Smooth muscle cell (in vitro differentiated cells): ENCODE measurements around the gene MERTK. TPM values are rescaled to one million over a fixed set of nuclear protein-coding genes. Genes with fewer than 3 reads are reported as not detected.
"Not testable (repeated sequence)": the region's sequence is repeated elsewhere in the genome, so short reads cannot be mapped to it uniquely, and the experiment has no call there.

Source experiments
- DNase-seq: peaks from one replicate; lab custom pipeline; 2025; ENCODE audit not compliant: unreplicated experiment; lab: John Stamatoyannopoulos, UW
- H2AFZ ChIP-seq: fragments of 200-600 bp; sonication (generic); 2 replicates; pipeline ENCODE4 v1.6.0; 2016; ENCODE audit warnings: antibody characterized with exemption, low read depth, mild to moderate bottlenecking
- H3F3A ChIP-seq: fragments of 200-600 bp; sonication (generic); 2 replicates; pipeline ENCODE4 v1.6.0; 2017; ENCODE audit warnings: antibody characterized with exemption, low read depth
- H3K27ac ChIP-seq: fragments of 200-600 bp; sonication (generic); 2 replicates; pipeline ENCODE4 v1.5.1; 2016; ENCODE audit warnings: low read depth, mild to moderate bottlenecking
- H3K27me3 ChIP-seq: fragments of 200-600 bp; sonication (generic); 2 replicates; pipeline ENCODE4 v1.6.1; 2016; ENCODE audit warnings: low read depth, mild to moderate bottlenecking
- H3K36me3 ChIP-seq: fragments of 200-600 bp; sonication (generic); 2 replicates; pipeline ENCODE4 v1.5.1; 2016; ENCODE audit warnings: low read depth
- H3K4me1 ChIP-seq: fragments of 200-600 bp; sonication (generic); 2 replicates; pipeline ENCODE4 v1.5.1; 2016; ENCODE audit warnings: low read depth
- H3K4me2 ChIP-seq: fragments of 200-600 bp; sonication (generic); 2 replicates; pipeline ENCODE4 v1.6.0; 2016; ENCODE audit warnings: mild to moderate bottlenecking
- H3K4me3 ChIP-seq: fragments of 200-600 bp; sonication (generic); 2 replicates; pipeline ENCODE4 v1.5.1; 2016; ENCODE audit warnings: mild to moderate bottlenecking
- H3K79me2 ChIP-seq: fragments of 200-600 bp; sonication (generic); 2 replicates; pipeline ENCODE4 v1.6.0; 2016; ENCODE audit warnings: low read depth, mild to moderate bottlenecking
- H3K9ac ChIP-seq: fragments of 200-600 bp; sonication (generic); 2 replicates; pipeline ENCODE4 v1.6.0; 2016; ENCODE audit warnings: low read depth
- H3K9me3 ChIP-seq: fragments of 200-600 bp; sonication (generic); replicated peaks from 2 replicates; pipeline ENCODE4 v1.5.1; 2016; ENCODE audit warnings: low read depth
- H4K20me1 ChIP-seq: fragments of 200-600 bp; sonication (generic); 2 replicates; pipeline ENCODE4 v1.6.0; 2016; ENCODE audit warnings: low read depth
- WGBS: methylation state at CpG from one replicate; pipeline ENCODE4 v1.1.7; 2016; ENCODE audit warnings: low lambda C conversion rate; 5-methylcytosine and 5-hydroxymethylcytosine counted together
- polyA plus RNA-seq: library from polyadenylated mRNA; unstranded; fragments of >200 nt; fragmentation: Nextera tagmentation; extraction: Ambion mirVana; gene quantifications from 2 replicates; pipeline ENCODE4 v1.2.1, GENCODE V29; 2016
- total RNA-seq: library from RNA; depleted of rRNA; stranded (reverse); fragments of >200 nt; gene quantifications from 2 replicates; pipeline ENCODE4 v1.2.3, GENCODE V29; 2014
- TF ChIP-seq, protein P1 (sequence below): fragments of 200-600 bp; sonication (generic); IDR thresholded peaks from 2 replicates; pipeline ENCODE4 v1.5.1; 2017; ENCODE audit warnings: borderline replicate concordance, mild to moderate bottlenecking, antibody characterized with exemption; ENCODE audit not compliant: insufficient read depth, poor library complexity, severe bottlenecking

MERTK gene
- total and polyA plus RNA-seq, 2 experiments from 2014 or later, result 5.1 to 9.4 TPM

DNA sequence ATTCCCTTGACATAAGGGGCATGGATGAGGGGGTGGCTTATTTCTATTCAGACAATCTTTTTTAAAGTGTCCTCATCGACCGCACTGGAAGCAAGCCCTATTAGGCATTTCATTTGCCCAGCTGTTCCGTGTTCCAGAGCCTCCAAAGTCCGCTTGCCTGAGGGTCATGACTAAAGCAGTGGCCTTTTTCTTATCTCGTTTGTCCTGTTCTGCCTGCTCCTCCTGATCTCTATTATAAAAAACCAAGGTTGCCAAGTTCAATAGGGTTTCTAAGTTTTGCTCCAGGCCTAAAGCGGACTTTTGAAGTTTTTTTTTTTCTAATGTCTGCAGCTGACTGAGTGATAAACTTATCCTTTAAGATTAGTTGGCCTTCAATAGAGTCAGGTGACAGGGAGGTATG lies 143.1 kb downstream of the MERTK start:
- not testable (repeated sequence) for H4K20me1 ChIP-seq, H3K27ac ChIP-seq, H3K36me3 ChIP-seq, H3K79me2 ChIP-seq, H3F3A ChIP-seq, H3K9ac ChIP-seq, H3K4me3 ChIP-seq, H3K9me3 ChIP-seq, H3K4me2 ChIP-seq, H3K4me1 ChIP-seq, H3K27me3 ChIP-seq, H2AFZ ChIP-seq, DNase-seq
- WGBS, result 53% methylated on average over 6 of the region's 6 CpGs

DNA sequence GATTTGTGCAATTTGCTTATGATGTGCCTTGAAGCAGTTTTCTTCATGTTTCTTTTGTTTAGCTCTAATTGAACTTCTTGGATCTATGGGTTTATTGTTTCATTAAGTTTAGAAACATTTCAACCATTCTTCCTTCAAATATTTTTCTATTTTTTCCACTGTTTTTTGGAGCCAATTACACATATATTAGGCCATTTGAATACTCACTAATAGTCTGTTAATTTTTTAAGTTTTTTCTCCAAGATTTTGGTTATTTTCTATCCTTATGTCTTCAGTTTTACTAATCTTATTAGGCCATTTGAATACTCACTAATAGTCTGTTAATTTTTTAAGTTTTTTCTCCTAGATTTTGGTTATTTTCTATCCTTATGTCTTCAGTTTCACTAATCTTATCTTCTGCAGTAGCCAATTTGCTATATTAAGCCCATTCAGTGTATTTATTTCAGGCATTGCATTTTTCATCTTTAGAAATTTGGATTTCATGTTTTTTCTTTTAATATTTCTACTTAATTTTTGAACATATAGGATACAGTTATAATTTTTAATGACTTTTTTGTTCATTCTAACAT lies 147.1 kb downstream of the MERTK start:
- H3K4me3 ChIP-seq, result no peak overlapping the region
- TF ChIP-seq, protein P1, sequence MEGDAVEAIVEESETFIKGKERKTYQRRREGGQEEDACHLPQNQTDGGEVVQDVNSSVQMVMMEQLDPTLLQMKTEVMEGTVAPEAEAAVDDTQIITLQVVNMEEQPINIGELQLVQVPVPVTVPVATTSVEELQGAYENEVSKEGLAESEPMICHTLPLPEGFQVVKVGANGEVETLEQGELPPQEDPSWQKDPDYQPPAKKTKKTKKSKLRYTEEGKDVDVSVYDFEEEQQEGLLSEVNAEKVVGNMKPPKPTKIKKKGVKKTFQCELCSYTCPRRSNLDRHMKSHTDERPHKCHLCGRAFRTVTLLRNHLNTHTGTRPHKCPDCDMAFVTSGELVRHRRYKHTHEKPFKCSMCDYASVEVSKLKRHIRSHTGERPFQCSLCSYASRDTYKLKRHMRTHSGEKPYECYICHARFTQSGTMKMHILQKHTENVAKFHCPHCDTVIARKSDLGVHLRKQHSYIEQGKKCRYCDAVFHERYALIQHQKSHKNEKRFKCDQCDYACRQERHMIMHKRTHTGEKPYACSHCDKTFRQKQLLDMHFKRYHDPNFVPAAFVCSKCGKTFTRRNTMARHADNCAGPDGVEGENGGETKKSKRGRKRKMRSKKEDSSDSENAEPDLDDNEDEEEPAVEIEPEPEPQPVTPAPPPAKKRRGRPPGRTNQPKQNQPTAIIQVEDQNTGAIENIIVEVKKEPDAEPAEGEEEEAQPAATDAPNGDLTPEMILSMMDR, result no peak

DNA sequence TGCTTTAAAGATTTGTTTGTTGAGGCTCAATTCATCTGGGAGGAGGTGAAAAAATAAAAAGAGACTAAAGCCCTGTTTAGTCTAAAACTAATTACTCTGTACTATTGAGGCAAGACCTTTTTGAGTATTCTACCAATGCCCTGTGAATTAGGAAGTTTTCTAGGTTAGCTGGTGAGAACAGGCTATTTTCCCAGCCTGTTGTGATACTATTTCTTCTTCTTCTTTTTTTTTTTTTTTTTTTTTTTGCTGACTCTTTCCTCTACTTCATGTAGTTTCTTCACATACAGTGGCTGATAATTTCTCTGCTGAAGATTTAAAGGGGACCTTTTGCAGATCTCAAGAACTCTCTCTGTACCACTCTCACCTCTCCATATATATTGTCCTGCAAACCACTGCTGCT lies 147.8 kb downstream of the MERTK start:
- Histone ChIP-seq H3K9ac (no peak overlapping the region), H3K79me2 (no peaks in the 10 kb centered on the region), H3K27ac (no peak overlapping the region), H4K20me1 (no peaks in the 10 kb centered on the region), H3K9me3 (no peaks in the 10 kb centered on the region), H3K4me2 (no peak overlapping the region), H2AFZ (no peak overlapping the region), H3K4me3 (no peak overlapping the region), H3K4me1 (peaks cover 14% of the 10 kb centered on the region), H3K27me3 (no peaks in the 10 kb centered on the region), H3F3A (no peaks in the 10 kb centered on the region), H3K36me3 (peaks cover 3% of the 10 kb centered on the region)
- TF ChIP-seq, protein P1, result no peak
- DNase-seq, result no peak

More for the DNA sequence above, 147.1 kb downstream of the MERTK start:
- Histone ChIP-seq H3K9me3 (no peaks in the 10 kb centered on the region), H3K4me2 (no peak overlapping the region), H3K27me3 (no peaks in the 10 kb centered on the region), H3K27ac (no peak overlapping the region), H3K9ac (no peak overlapping the region), H3F3A (no peaks in the 10 kb centered on the region), H3K36me3 (peaks cover 3% of the 10 kb centered on the region), H3K4me1 (peaks cover 14% of the 10 kb centered on the region), H3K79me2 (no peaks in the 10 kb centered on the region), H2AFZ (no peak overlapping the region), H4K20me1 (no peaks in the 10 kb centered on the region)
- DNase-seq, result no peak

DNA sequence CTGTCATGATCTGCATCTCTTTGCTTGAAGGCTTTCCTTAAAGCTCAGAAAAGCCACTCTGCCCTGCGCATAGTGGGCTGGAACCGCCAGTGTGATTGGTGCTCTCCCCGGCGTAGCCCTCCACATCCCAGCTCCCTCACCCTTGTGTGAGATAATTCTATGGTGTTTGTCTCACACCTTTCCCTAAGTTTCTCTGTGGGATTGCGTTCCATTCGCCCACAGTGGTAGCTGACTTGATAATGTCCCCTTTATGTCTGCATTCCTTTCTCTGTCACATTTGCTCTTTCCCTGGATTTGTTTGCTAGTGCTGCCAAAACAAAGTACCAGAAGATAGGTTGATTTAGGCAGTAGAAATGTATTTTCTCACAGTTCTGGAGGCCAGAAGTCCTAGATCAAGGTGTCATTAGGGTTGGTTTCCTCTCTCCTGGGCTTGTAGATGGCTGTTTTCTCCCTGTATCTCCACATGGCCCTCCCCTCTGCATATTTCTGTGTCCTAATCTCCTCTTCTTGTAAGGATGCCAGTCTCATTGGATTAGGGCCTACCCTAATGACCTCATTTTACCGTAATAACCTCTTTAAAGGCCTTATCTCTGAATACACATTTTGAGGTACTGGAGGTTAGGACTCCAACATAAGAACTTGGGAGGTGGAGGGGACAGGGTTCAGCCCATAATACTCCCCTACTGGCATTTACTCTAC lies 149.3 kb downstream of the MERTK start:
- WGBS, result 45% methylated on average over 7 of the region's 7 CpGs
- no peaks in the 10 kb centered on the region for H3K9me3 ChIP-seq
- H3K79me2 ChIP-seq, result no peaks in the 10 kb centered on the region
- no peak overlapping the region for H3K4me3 ChIP-seq
- H3K27ac ChIP-seq, result peak overlapping the region; percentile 33
- H3K27me3 ChIP-seq, result no peaks in the 10 kb centered on the region
- H3K9ac ChIP-seq, result no peak overlapping the region
- peaks cover 14% of the 10 kb centered on the region for H3K4me1 ChIP-seq
- peak overlapping the region; percentile 54 for H3K4me2 ChIP-seq
- TF ChIP-seq, protein P1, result no peak
- H2AFZ ChIP-seq, result no peak overlapping the region
- H4K20me1 ChIP-seq, result no peaks in the 10 kb centered on the region
- H3K36me3 ChIP-seq, result peaks cover 3% of the 10 kb centered on the region
- no peaks in the 10 kb centered on the region for H3F3A ChIP-seq
- no peak for DNase-seq
